ENCODE measurements around the gene ZNF655. TPM values are rescaled to one million over a fixed set of nuclear protein-coding genes. Genes with fewer than 3 reads are reported as not detected.

The ZNF655 gene
- total RNA-seq, 1 experiment from 2014 or later = 40.4 TPM

GRCh38 chr7:99619571-99620130 is 61.2 kb downstream of the ZNF655 start:
- peaks cover 60% of the 10 kb centered on the region for H3K36me3 Mint-ChIP-seq

More at GRCh38 chr7:99619571-99620130, 61.2 kb downstream of the ZNF655 start:
- Mint-ChIP-seq H3K9me3 (no peaks in the 10 kb centered on the region), H3K27me3 (ENCODE audit: low read depth) (no peaks in the 10 kb centered on the region), H3K4me1 (peaks cover 11% of the 10 kb centered on the region), H3K27ac (no peak overlapping the region), H3K4me3 (no peak overlapping the region)
- DNase-seq (ENCODE audit: low spot score) (no peak), ATAC-seq (no peak)
- no peak for TF ChIP-seq NR2C2 (CRISPR knock-in tag; IDR thresholded peaks at IDR 0.05)
- TF ChIP-seq KAT7 (CRISPR knock-in tag; IDR thresholded peaks at IDR 0.05; ENCODE audit: borderline replicate concordance) = no peak
- TF ChIP-seq TEAD4 (CRISPR knock-in tag; IDR thresholded peaks at IDR 0.05) = no peak
- no peak for TF ChIP-seq JAZF1 (CRISPR knock-in tag; IDR thresholded peaks at IDR 0.05)
- TF ChIP-seq AR (CRISPR knock-in tag; IDR thresholded peaks at IDR 0.05) = no peak
- no peak for TF ChIP-seq IRF2 (CRISPR knock-in tag; IDR thresholded peaks at IDR 0.05; ENCODE audit: borderline replicate concordance, low read depth)
- TF ChIP-seq AFF4 (CRISPR knock-in tag; IDR thresholded peaks at IDR 0.05; ENCODE audit: borderline replicate concordance) = no peak
- no peak for TF ChIP-seq ZNF396 (CRISPR knock-in tag; IDR thresholded peaks at IDR 0.05; ENCODE audit: borderline replicate concordance)
- no peak for TF ChIP-seq MAX (CRISPR knock-in tag; IDR thresholded peaks at IDR 0.05)
- no peak for TF ChIP-seq ZBTB21 (CRISPR knock-in tag; IDR thresholded peaks at IDR 0.05; ENCODE audit: borderline replicate concordance)
- TF ChIP-seq NFATC4 (CRISPR knock-in tag; IDR thresholded peaks at IDR 0.05) = no peak
- no peak for TF ChIP-seq ZNF232 (CRISPR knock-in tag; IDR thresholded peaks at IDR 0.05)
- TF ChIP-seq STAT6 (CRISPR knock-in tag; conservative IDR thresholded peaks at IDR 0.05; ENCODE audit: low read depth) = no peak
- no peak for TF ChIP-seq ZNF416 (CRISPR knock-in tag; IDR thresholded peaks at IDR 0.05)
- ChIA-PET POLR2A (no interaction called here), CTCF (no interaction called here)

All from WTC11 (cell line).